ENCODE data around the gene UNC5C. TPM values are rescaled to one million over a fixed set of nuclear protein-coding genes. Genes with fewer than 3 reads are reported as not detected.

UNC5C gene
- total and polyA plus RNA-seq, 2 of the 8 experiments (the other 6 are each of a cell fraction or from before 2014, with no cell fraction given) = 0.30 to 1.3 TPM

DNA sequence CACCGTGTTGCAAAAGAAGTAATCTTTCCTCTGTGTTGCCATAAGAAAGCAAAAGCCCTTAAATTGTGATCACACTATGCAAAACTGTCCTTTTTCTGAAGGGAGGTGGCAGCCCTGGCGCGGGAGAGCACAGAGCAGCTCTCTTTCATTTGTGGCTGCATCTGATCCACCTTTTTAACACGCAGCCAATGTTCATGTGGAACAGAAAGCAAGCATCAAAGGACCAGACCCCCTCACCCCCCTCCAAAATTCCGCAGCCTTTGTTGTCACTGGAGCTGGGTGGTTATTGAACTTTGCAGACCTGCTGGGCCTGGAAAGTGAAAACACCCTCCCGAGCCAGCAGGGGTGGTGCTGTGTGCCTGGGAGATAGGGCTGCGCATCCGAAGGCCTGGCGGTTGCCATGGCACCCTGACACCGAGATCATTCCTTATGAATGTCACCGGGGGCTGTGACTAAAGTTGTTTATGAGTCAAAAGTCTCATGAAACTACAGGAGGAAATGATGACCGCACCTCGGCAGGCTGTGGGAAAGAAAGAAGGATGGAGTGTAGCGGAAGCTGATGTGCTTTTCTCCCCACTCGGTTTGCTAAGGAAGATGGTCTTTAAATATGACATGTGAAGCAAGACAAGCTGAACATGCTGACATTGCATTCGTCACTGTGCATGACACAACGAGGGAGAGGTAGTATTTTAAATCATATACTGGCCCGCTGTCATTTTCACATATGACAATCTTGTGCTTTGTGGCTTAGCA, 367.4 kb downstream of the UNC5C start:
- H3K79me2 ChIP-seq (ENCODE audit: control insufficient read depth in 1 of 2, insufficient read depth in 2 of 2, low read length in 2 of 2) = no peaks in the 10 kb centered on the region
- ChIA-PET POLR2A (ENCODE audit: partially characterized antibody) (no interaction called here), CTCF (ENCODE audit: partially characterized antibody) (interaction anchor here (0.7 to 2.9 kb wide), 7 partner anchors 11 to 854 kb away, joined by 3 to 13 read pairs (median 4); no protein-coding TSS in a partner anchor)
- peaks cover 0 to 13% (median 5%) of the 10 kb centered on the region in 4 experiments; a peak in 4 of 7 replicates for H3K4me1 ChIP-seq (replicated peaks in 1 of 4; ENCODE audit: control insufficient read depth in 3 of 4, insufficient read depth in 4 of 4, low read length in 3 of 4)
- no peak overlapping the region for H3K27ac ChIP-seq (ENCODE audit: low read depth, low read length)
- peak overlapping the region; percentile 42 to 43; a peak in 3 of 4 replicates for H3K4me2 ChIP-seq (ENCODE audit: insufficient read depth in 1 of 2, low read depth in 2 of 2, low read length in 2 of 2)
- H2BK5ac ChIP-seq (ENCODE audit: low read depth, low read length) = no peak overlapping the region
- no peak for FAIRE-seq
- no peaks in the 10 kb centered on the region for H3K27me3 ChIP-seq (replicated peaks in 1 of 4; ENCODE audit: control insufficient read depth in 3 of 4, extremely low read depth in 1 of 4, insufficient read depth in 3 of 4, low read length in 3 of 4)
- WGBS, 2 experiments (ENCODE audit: extremely low coverage in 1 of 2, insufficient coverage in 1 of 2, insufficient read length in 1 of 2, insufficient replicate concordance in 2 of 2, low coverage in 1 of 2, low lambda C conversion rate in 2 of 2, missing lambda C conversion rate in 1 of 2) = 55% methylated on average over 18 of the region's 18 CpGs; no CpG with 5 or more reads in 1 of the 2 experiments
- no peaks in the 10 kb centered on the region; the same call in 1 of the 2 replicates for H3K79me1 ChIP-seq (ENCODE audit: low read depth, low read length)
- H3K9me3 ChIP-seq (ENCODE audit: insufficient read depth in 2 of 2, low read depth in 1 of 2, low read length in 1 of 2) = peaks cover 10 to 16% of the 10 kb centered on the region in 2 experiments; a peak in 3 of 4 replicates
- H3K14ac ChIP-seq (ENCODE audit: insufficient read length) = no peak overlapping the region
- no peak overlapping the region for H2BK120ac ChIP-seq (replicated peaks; ENCODE audit: low read depth, low read length)
- no peak overlapping the region for H4K91ac ChIP-seq (replicated peaks; ENCODE audit: insufficient read length, low read length)
- peaks cover 0 to 4% (median 0%) of the 10 kb centered on the region in 4 experiments; a peak in 1 of 8 replicates for H3K36me3 ChIP-seq (ENCODE audit: control insufficient read depth in 2 of 4, insufficient read depth in 4 of 4, low read length in 3 of 4)
- H2AK5ac ChIP-seq (ENCODE audit: low read depth, low read length) = no peak overlapping the region
- no peak overlapping the region for H2BK20ac ChIP-seq (ENCODE audit: low read length)
- H3K9ac ChIP-seq (replicated peaks in 1 of 4; ENCODE audit: extremely low read depth in 1 of 4, low read depth in 3 of 4, low read length in 3 of 4) = no peak overlapping the region
- no peaks in the 10 kb centered on the region for H4K20me1 ChIP-seq (replicated peaks in 1 of 2; ENCODE audit: control insufficient read depth in 1 of 2, insufficient read depth in 2 of 2, low read length in 2 of 2)
- H3K23me2 ChIP-seq (ENCODE audit: low read depth, low read length) = no peaks in the 10 kb centered on the region
- no peak overlapping the region for H2BK12ac ChIP-seq (ENCODE audit: low read depth, low read length)
- H3K4ac ChIP-seq (replicated peaks; ENCODE audit: insufficient read length, low read depth, low read length) = no peak overlapping the region
- H4K8ac ChIP-seq (ENCODE audit: extremely low read depth, insufficient read depth, low read length) = 0 out of 2 replicates have a peak overlapping the region, but pooled peaks have one; percentile 1
- H2AFZ ChIP-seq (ENCODE audit: low read length) = no peak overlapping the region
- DNase-seq (ENCODE audit: low read depth in 1 of 2, low spot score in 2 of 2) = peak in 1 of 2 experiments; percentile 59
- H3K23ac ChIP-seq (ENCODE audit: insufficient read length) = no peak overlapping the region
- no peak overlapping the region for H2BK15ac ChIP-seq (ENCODE audit: low read length)
- H4K5ac ChIP-seq (ENCODE audit: insufficient read length, low read depth, low read length) = no peak overlapping the region
- H3K18ac ChIP-seq (ENCODE audit: extremely low read depth, low read length) = no peak overlapping the region
- H3K56ac ChIP-seq (replicated peaks; ENCODE audit: insufficient read length, low read depth, low read length) = no peak overlapping the region
- H3K4me3 ChIP-seq (ENCODE audit: extremely low read depth in 1 of 4, insufficient read depth in 2 of 4, low read depth in 3 of 4, low read length in 4 of 4) = peak overlapping the region in 1 of 4 experiments; percentile 34; a peak in 1 of 8 replicates
- TF ChIP-seq EZH2 (IDR thresholded peaks at IDR 0.05; ENCODE audit: low read depth, low read length, severe bottlenecking) (no peak), SUZ12 (IDR thresholded peaks at IDR 0.05; ENCODE audit: low read length) (no peak), JUN (IDR thresholded peaks at IDR 0.05; ENCODE audit: low read depth, low read length) (no peak), CHD1 (IDR thresholded peaks at IDR 0.05; ENCODE audit: low read depth, low read length) (no peak), CTCF (IDR thresholded peaks at IDR 0.05; ENCODE audit: control extremely low read depth in 1 of 3, insufficient read depth in 1 of 3, low read depth in 1 of 3, low read length in 3 of 3) (peak; percentile 19 to 39 (median 35); a peak in 3 of 4 replicates), FOSL1 (IDR thresholded peaks at IDR 0.05; ENCODE audit: insufficient read depth, low read depth, low read length) (no peak), RAD21 (IDR thresholded peaks at IDR 0.05 in 1 of 2, conservative IDR thresholded peaks at IDR 0.05 in 1 of 2; ENCODE audit: low read depth in 2 of 2, low read length in 2 of 2) (peak; percentile 35 to 51; a peak in 3 of 4 replicates), POU5F1 (IDR thresholded peaks at IDR 0.05; ENCODE audit: low read depth, low read length) (no peak)
